HEK293 (cell line): ENCODE data around the gene METRNL.

ENCODE experiments used
- CTCF ChIA-PET: fragments of 350-600 bp; formaldehyde crosslinking; extraction: SDS; loops from one replicate; lab custom pipeline; 2021; ENCODE audit warnings: antibody characterized with exemption; lab: Yijun Ruan, JAX
- POLR2A ChIA-PET: fragments of 300-600 bp; formaldehyde crosslinking; extraction: SDS; loops from one replicate; lab custom pipeline; 2020; ENCODE audit warnings: antibody characterized with exemption, inconsistent platforms; lab: Yijun Ruan, JAX
- H3K27ac ChIP-seq: fragments of 200-500 bp; sonication (Bioruptor generic); 2 replicates; pipeline ENCODE4 v1.5.1; 2014; ENCODE audit warnings: low read depth, low read length, control low read depth, inconsistent platforms; ENCODE audit errors: extremely low read depth
- H3K36me3 ChIP-seq, 2 experiments: fragments of 200-500 bp in 1 of 2; sonication (Bioruptor generic) in 1 of 2; 1 replicate in 1 of 2; 2 replicates in 1 of 2; pipeline ENCODE4 v1.5.1; 2014 to 2017; ENCODE audit warnings: inconsistent platforms in 2 of 2, low read length in 2 of 2; ENCODE audit not compliant: control insufficient read depth in 2 of 2, insufficient read depth in 1 of 2
- H3K4me1 ChIP-seq: fragments of 200-500 bp; sonication (Bioruptor generic); 2 replicates; pipeline ENCODE4 v1.5.1; 2014; ENCODE audit warnings: mild to moderate bottlenecking, low read length, inconsistent platforms; ENCODE audit not compliant: control insufficient read depth, insufficient read depth
- H3K4me3 ChIP-seq: 2 replicates; pipeline ENCODE4 v1.5.1; 2011; ENCODE audit warnings: low read depth, mild to moderate bottlenecking, control low read depth, low read length, moderate library complexity
- H3K9me3 ChIP-seq: fragments of 200-500 bp; sonication (Bioruptor generic); 2 replicates; pipeline ENCODE4 v1.5.1; 2014; ENCODE audit warnings: low read depth, low read length, inconsistent platforms; ENCODE audit not compliant: control insufficient read depth, insufficient read depth
- EGR2 ChIP-seq: fragments of 450-650 bp; formaldehyde crosslinking; IDR thresholded peaks from 2 replicates; pipeline ENCODE4 v1.5.1; 2016; ENCODE audit warnings: low read depth, missing biosample characterization, missing genetic modification characterization
- GLIS1 ChIP-seq: fragments of 450-650 bp; formaldehyde crosslinking; IDR thresholded peaks from 2 replicates; pipeline ENCODE4 v1.5.1; 2016; ENCODE audit warnings: missing biosample characterization, missing genetic modification characterization
- GLIS2 ChIP-seq: fragments of 450-650 bp; formaldehyde crosslinking; IDR thresholded peaks from 2 replicates; pipeline ENCODE4 v1.5.1; 2016; ENCODE audit warnings: missing biosample characterization, missing genetic modification characterization
- IKZF3 ChIP-seq: fragments of 450-650 bp; IDR thresholded peaks from 2 replicates; pipeline ENCODE4 v1.5.0; 2018; ENCODE audit warnings: missing biosample characterization, mild to moderate bottlenecking, missing genetic modification characterization, moderate library complexity
- KLF10 ChIP-seq: fragments of 450-650 bp; IDR thresholded peaks from 2 replicates; pipeline ENCODE4 v1.5.1; 2018; ENCODE audit warnings: missing biosample characterization, mild to moderate bottlenecking, missing genetic modification characterization
- KLF9 ChIP-seq: fragments of 450-650 bp; formaldehyde crosslinking; IDR thresholded peaks from 2 replicates; pipeline ENCODE4 v1.5.1; 2016; ENCODE audit warnings: missing biosample characterization, missing genetic modification characterization, low read depth
- OSR2 ChIP-seq: fragments of 450-650 bp; formaldehyde crosslinking; IDR thresholded peaks from 2 replicates; pipeline ENCODE4 v1.5.1; 2016; ENCODE audit warnings: missing biosample characterization, missing genetic modification characterization
- SP2 ChIP-seq: fragments of 450-650 bp; formaldehyde crosslinking; IDR thresholded peaks from 2 replicates; pipeline ENCODE4 v1.5.1; 2016; ENCODE audit warnings: missing biosample characterization, missing genetic modification characterization
- SP3 ChIP-seq: fragments of 450-650 bp; formaldehyde crosslinking; IDR thresholded peaks from 2 replicates; pipeline ENCODE4 v1.5.1; 2016; ENCODE audit warnings: missing biosample characterization, missing genetic modification characterization
- TRIM28 ChIP-seq: IDR thresholded peaks from 2 replicates; pipeline ENCODE4 v1.6.1; 2011; ENCODE audit warnings: low read length, control low read depth, borderline replicate concordance
- YY2 ChIP-seq: fragments of 450-650 bp; formaldehyde crosslinking; IDR thresholded peaks from 2 replicates; pipeline ENCODE4 v1.5.1; 2016; ENCODE audit warnings: missing biosample characterization, missing genetic modification characterization
- ZBTB17 ChIP-seq: fragments of 450-650 bp; formaldehyde crosslinking; IDR thresholded peaks from 2 replicates; pipeline ENCODE4 v1.5.1; 2016; ENCODE audit warnings: missing biosample characterization, missing genetic modification characterization
- ZFHX2 ChIP-seq: fragments of 450-650 bp; formaldehyde crosslinking; conservative IDR thresholded peaks from 2 replicates; pipeline ENCODE4 v1.5.1; 2016; ENCODE audit warnings: missing biosample characterization, missing genetic modification characterization
- ZFP3 ChIP-seq: fragments of 450-650 bp; formaldehyde crosslinking; IDR thresholded peaks from 2 replicates; pipeline ENCODE4 v1.5.1; 2016; ENCODE audit warnings: low read depth, missing biosample characterization, missing genetic modification characterization
- ZNF132 ChIP-seq: fragments of 450-650 bp; formaldehyde crosslinking; IDR thresholded peaks from 2 replicates; pipeline ENCODE4 v1.5.1; 2017; ENCODE audit warnings: missing biosample characterization, missing genetic modification characterization, borderline replicate concordance
- ZNF138 ChIP-seq: fragments of 450-650 bp; formaldehyde crosslinking; IDR thresholded peaks from 2 replicates; pipeline ENCODE4 v1.5.1; 2016; ENCODE audit warnings: missing biosample characterization, missing genetic modification characterization, borderline replicate concordance
- ZNF174 ChIP-seq: fragments of 450-650 bp; formaldehyde crosslinking; IDR thresholded peaks from 2 replicates; pipeline ENCODE4 v1.5.0; 2017; ENCODE audit warnings: missing biosample characterization, mild to moderate bottlenecking, missing genetic modification characterization
- ZNF19 ChIP-seq: fragments of 450-650 bp; formaldehyde crosslinking; IDR thresholded peaks from 2 replicates; pipeline ENCODE4; 2016; ENCODE audit warnings: missing biosample characterization, missing genetic modification characterization, low read depth
- ZNF211 ChIP-seq: fragments of 450-650 bp; formaldehyde crosslinking; IDR thresholded peaks from 2 replicates; pipeline ENCODE4 v1.5.1; 2016; ENCODE audit warnings: low read depth, missing biosample characterization, missing genetic modification characterization
- ZNF239 ChIP-seq: fragments of 450-650 bp; formaldehyde crosslinking; IDR thresholded peaks from 2 replicates; pipeline ENCODE4 v1.5.1; 2016; ENCODE audit warnings: missing biosample characterization, missing genetic modification characterization
- ZNF274 ChIP-seq, 2 experiments: fragments of 200-500 bp in 1 of 2; fragments of 450-650 bp in 1 of 2; sonication (Bioruptor generic) in 1 of 2; formaldehyde crosslinking in 1 of 2; IDR thresholded peaks; 2 replicates each; pipeline versions ENCODE4 v1.5.1 to v1.6.1; 2014 to 2016; ENCODE audit warnings: borderline replicate concordance in 1 of 2, inconsistent platforms in 1 of 2, low read length in 1 of 2, missing biosample characterization in 1 of 2, missing genetic modification characterization in 1 of 2
- ZNF292 ChIP-seq: fragments of 450-650 bp; formaldehyde crosslinking; IDR thresholded peaks from 2 replicates; pipeline ENCODE4 v1.5.1; 2016; ENCODE audit warnings: low read depth, missing biosample characterization, missing genetic modification characterization, borderline replicate concordance
- ZNF354C ChIP-seq: fragments of 450-650 bp; formaldehyde crosslinking; IDR thresholded peaks from 2 replicates; pipeline ENCODE4 v1.5.1; 2016; ENCODE audit warnings: missing biosample characterization, missing genetic modification characterization, low read depth, borderline replicate concordance
- ZNF404 ChIP-seq: fragments of 450-650 bp; formaldehyde crosslinking; IDR thresholded peaks from 2 replicates; pipeline ENCODE4 v1.5.1; 2017; ENCODE audit warnings: missing biosample characterization, missing genetic modification characterization
- ZNF48 ChIP-seq: fragments of 450-650 bp; formaldehyde crosslinking; IDR thresholded peaks from 2 replicates; pipeline ENCODE4 v1.5.1; 2016; ENCODE audit warnings: missing biosample characterization, missing genetic modification characterization
- ZNF530 ChIP-seq: fragments of 450-650 bp; formaldehyde crosslinking; IDR thresholded peaks from 2 replicates; pipeline ENCODE4 v1.5.1; 2016; ENCODE audit warnings: low read depth, missing biosample characterization, missing genetic modification characterization
- ZNF623 ChIP-seq: fragments of 450-650 bp; formaldehyde crosslinking; IDR thresholded peaks from 2 replicates; pipeline ENCODE4 v1.5.1; 2016; ENCODE audit warnings: missing biosample characterization, missing genetic modification characterization
- ZNF645 ChIP-seq: fragments of 450-650 bp; formaldehyde crosslinking; IDR thresholded peaks from 2 replicates; pipeline ENCODE4; 2016; ENCODE audit warnings: missing biosample characterization, missing genetic modification characterization
- ZNF707 ChIP-seq: fragments of 450-650 bp; formaldehyde crosslinking; IDR thresholded peaks from 2 replicates; pipeline ENCODE4 v1.5.1; 2016; ENCODE audit warnings: missing biosample characterization, missing genetic modification characterization
- ZNF747 ChIP-seq: fragments of 450-650 bp; formaldehyde crosslinking; IDR thresholded peaks from 2 replicates; pipeline ENCODE4 v1.5.1; 2016; ENCODE audit warnings: missing biosample characterization, missing genetic modification characterization
- ZNF777 ChIP-seq: fragments of 450-650 bp; formaldehyde crosslinking; IDR thresholded peaks from 2 replicates; pipeline ENCODE4 v1.5.1; 2017; ENCODE audit warnings: missing biosample characterization, missing genetic modification characterization, borderline replicate concordance

Gene METRNL

GRCh38 chr17:83103943-83104311, 24.5 kb downstream of the METRNL start:
- H3K27ac ChIP-seq, result no peak overlapping the region
- ChIA-PET POLR2A (interaction anchor here (1.0 kb wide), 1 partner anchor 24 kb away, joined by 4 read pairs; the partner anchor contains the start of gene METRNL), CTCF (no interaction called here)
- peaks cover 8% of the 10 kb centered on the region; the same call in 1 of the 2 replicates for H3K4me1 ChIP-seq
- no peak overlapping the region for H3K4me3 ChIP-seq
- no peaks in the 10 kb centered on the region for H3K9me3 ChIP-seq
- TF ChIP-seq SP2 (tag by site-specific recombination), result no peak; the same call in 1 of the 2 replicates
- no peak for TF ChIP-seq OSR2 (tag by site-specific recombination)
- TF ChIP-seq ZNF707 (tag by site-specific recombination), result 0 out of 2 replicates have a peak, but pooled peaks have one; percentile 13
- 0 out of 2 replicates have a peak, but pooled peaks have one; percentile 27 for TF ChIP-seq SP3
- TF ChIP-seq ZFHX2 (tag by site-specific recombination), result no peak
- TF ChIP-seq ZNF530, result no peak
- no peak for TF ChIP-seq KLF10 (tag by site-specific recombination)
- TF ChIP-seq ZNF239 (tag by site-specific recombination), result no peak
- TF ChIP-seq ZNF777 (tag by site-specific recombination), result no peak
- TF ChIP-seq ZBTB17 (tag by site-specific recombination), result peak; percentile 26; the same call in 1 of the 2 replicates
- no peak for TF ChIP-seq TRIM28
- TF ChIP-seq ZNF292 (tag by site-specific recombination), result no peak
- peak; percentile 29; the same call in 1 of the 2 replicates for TF ChIP-seq GLIS1
- TF ChIP-seq ZNF747 (tag by site-specific recombination), result no peak
- TF ChIP-seq ZNF174 (tag by site-specific recombination), result no peak
- TF ChIP-seq YY2 (tag by site-specific recombination), result no peak
- no peak for TF ChIP-seq ZNF274 (IDR thresholded peaks at IDR 0.05; ENCODE audit: low read length)
- TF ChIP-seq ZNF274 (tag by site-specific recombination; IDR thresholded peaks at IDR 0.05; ENCODE audit: borderline replicate concordance), result no peak
- TF ChIP-seq IKZF3, result 0 out of 2 replicates have a peak, but pooled peaks have one; percentile 23
- no peak for TF ChIP-seq ZNF404 (tag by site-specific recombination)
- TF ChIP-seq EGR2 (tag by site-specific recombination), result no peak
- TF ChIP-seq ZNF132 (tag by site-specific recombination), result no peak
- TF ChIP-seq ZNF645, result no peak
- no peak for TF ChIP-seq ZFP3 (tag by site-specific recombination)
- TF ChIP-seq ZNF354C (tag by site-specific recombination), result no peak
- no peak for TF ChIP-seq ZNF138
- TF ChIP-seq ZNF211 (tag by site-specific recombination), result no peak
- TF ChIP-seq ZNF19, result no peak
- TF ChIP-seq ZNF623 (tag by site-specific recombination), result no peak
- TF ChIP-seq ZNF48 (tag by site-specific recombination), result no peak
- TF ChIP-seq GLIS2 (tag by site-specific recombination), result peak; percentile 35; the same call in 1 of the 2 replicates
- TF ChIP-seq KLF9 (tag by site-specific recombination), result peak; percentile 7; the same call in 1 of the 2 replicates
- no peaks in the 10 kb centered on the region for H3K36me3 ChIP-seq
